Measurements from ENCODE around the gene RFXAP. TPM values are rescaled to one million over a fixed set of nuclear protein-coding genes. Genes with fewer than 3 reads are reported as not detected.

The RFXAP gene
- total and polyA plus RNA-seq, 2 donors (not counting 3 experiments of a cell fraction or from before 2014, with no cell fraction given), result 3.0 to 7.2 TPM

DNA sequence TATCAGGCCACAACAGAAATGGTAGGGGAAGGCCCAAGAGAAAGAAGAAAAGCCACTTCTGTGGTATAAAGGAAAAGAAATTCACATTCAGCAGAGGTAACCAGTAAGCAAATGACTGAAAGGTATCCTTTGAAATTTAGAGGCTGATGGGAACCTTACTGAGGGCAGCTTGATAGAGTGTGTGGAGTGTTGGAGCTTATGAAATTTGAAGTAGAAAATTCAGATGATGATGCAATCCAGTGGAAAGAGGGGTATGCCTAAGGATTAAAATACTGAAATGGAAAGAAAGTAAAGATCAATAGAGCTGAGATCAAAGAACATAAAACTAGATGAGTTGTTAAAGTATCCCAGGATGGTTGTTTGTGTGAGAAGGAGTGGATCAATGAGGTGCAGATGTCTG, 42.8 kb upstream of the RFXAP start:
- Histone ChIP-seq H3K4me2 (ENCODE audit: insufficient read depth, low read length) (no peak overlapping the region), H3K4me1 (ENCODE audit: control insufficient read depth, extremely low read depth, insufficient read depth, low read length) (no peaks in the 10 kb centered on the region), H4K20me1 (replicated peaks; ENCODE audit: control insufficient read depth, extremely low read depth, insufficient read depth, low read length) (no peaks in the 10 kb centered on the region), H3K79me2 (ENCODE audit: control insufficient read depth, insufficient read depth, low read length) (no peaks in the 10 kb centered on the region), H3K9me1 (replicated peaks; ENCODE audit: control insufficient read depth, extremely low read depth, insufficient read depth, low read length) (no peaks in the 10 kb centered on the region), H3K27ac (ENCODE audit: insufficient read depth, low read depth, low read length) (no peak overlapping the region), H3K36me3 (ENCODE audit: control insufficient read depth in 2 of 2, extremely low read depth in 1 of 2, insufficient read depth in 2 of 2, low read length in 2 of 2) (no peaks in the 10 kb centered on the region), H3K4me3 (replicated peaks in 1 of 3; ENCODE audit: insufficient read depth in 1 of 3, low read depth in 1 of 3, low read length in 3 of 3) (no peak overlapping the region), H3K9me3 (replicated peaks; ENCODE audit: control insufficient read depth, insufficient read depth, low read length) (no peaks in the 10 kb centered on the region), H3K27me3 (ENCODE audit: control insufficient read depth in 2 of 2, insufficient read depth in 2 of 2, low read length in 2 of 2) (peaks cover 2 to 16% of the 10 kb centered on the region in 2 experiments), H2AFZ (ENCODE audit: low read depth, low read length) (no peak overlapping the region), H3K9ac (replicated peaks; ENCODE audit: extremely low read depth, insufficient read depth, low read length) (no peak overlapping the region)
- BruUV-seq (replicated peaks), result no TSS peak
- CTCF ChIA-PET, result no interaction called here
- POLR2A ChIA-PET, result no interaction called here
- TF ChIP-seq MYC (IDR thresholded peaks at IDR 0.05; ENCODE audit: low read depth, low read length) (no peak), POLR2AphosphoS5 (IDR thresholded peaks at IDR 0.05; ENCODE audit: insufficient read depth, low read depth, low read length) (no peak), JUN (IDR thresholded peaks at IDR 0.05; ENCODE audit: borderline replicate concordance, insufficient read depth, insufficient read length, low read depth) (no peak), POLR2A (IDR thresholded peaks at IDR 0.05; ENCODE audit: low read depth, low read length) (no peak)
- FAIRE-seq (no peak), DNase-seq (ENCODE audit: low read depth, low spot score) (no peak)
- dilution Hi-C loops (cut with MboI; ENCODE audit: extremely low pct_ligation_motif_present, low sequenced_read_pairs), result no loop called here
- intact Hi-C loops (cut with micrococcal nuclease), result no loop called here

DNA sequence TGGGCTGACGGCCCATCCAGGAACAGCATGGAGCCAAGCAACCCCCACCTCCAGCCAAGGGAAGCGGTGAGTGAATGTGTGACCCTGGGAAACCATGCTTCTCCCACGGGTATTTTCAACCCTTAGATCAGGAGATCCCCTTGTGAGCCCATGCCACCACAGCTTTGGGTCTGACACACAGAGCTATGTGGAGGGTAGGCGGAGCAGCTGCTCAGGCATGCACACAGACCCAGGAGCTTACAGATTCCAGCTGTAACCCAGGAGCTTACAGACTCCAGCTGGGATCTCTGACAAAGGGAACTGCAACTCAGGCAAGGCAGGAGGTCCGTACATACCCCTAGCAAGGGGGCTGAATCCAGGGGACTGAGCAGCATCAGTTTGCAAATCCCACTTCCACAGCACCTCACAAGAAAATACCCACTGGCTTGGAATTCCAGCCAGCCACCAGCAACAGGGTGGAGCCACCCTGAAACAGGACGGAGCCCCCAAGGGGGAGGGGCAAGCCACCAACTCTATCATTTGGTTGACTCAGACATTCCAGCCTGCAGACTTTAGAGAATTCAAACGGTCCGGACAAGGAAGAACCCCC, 40.8 kb upstream of the RFXAP start:
- Histone ChIP-seq H3K4me2 (ENCODE audit: insufficient read depth, low read length) (no peak overlapping the region), H3K4me3 (replicated peaks in 1 of 3; ENCODE audit: insufficient read depth in 1 of 3, low read depth in 1 of 3, low read length in 3 of 3) (no peak overlapping the region), H2AFZ (ENCODE audit: low read depth, low read length) (no peak overlapping the region), H3K9me1 (replicated peaks; ENCODE audit: control insufficient read depth, extremely low read depth, insufficient read depth, low read length) (no peaks in the 10 kb centered on the region), H3K36me3 (ENCODE audit: control insufficient read depth in 2 of 2, extremely low read depth in 1 of 2, insufficient read depth in 2 of 2, low read length in 2 of 2) (no peaks in the 10 kb centered on the region), H3K27me3 (ENCODE audit: control insufficient read depth in 2 of 2, insufficient read depth in 2 of 2, low read length in 2 of 2) (peaks cover 2 to 13% of the 10 kb centered on the region in 2 experiments), H4K20me1 (replicated peaks; ENCODE audit: control insufficient read depth, extremely low read depth, insufficient read depth, low read length) (no peaks in the 10 kb centered on the region), H3K9ac (replicated peaks; ENCODE audit: extremely low read depth, insufficient read depth, low read length) (no peak overlapping the region), H3K4me1 (ENCODE audit: control insufficient read depth, extremely low read depth, insufficient read depth, low read length) (no peaks in the 10 kb centered on the region), H3K9me3 (replicated peaks; ENCODE audit: control insufficient read depth, insufficient read depth, low read length) (no peaks in the 10 kb centered on the region), H3K27ac (ENCODE audit: insufficient read depth, low read depth, low read length) (no peak overlapping the region), H3K79me2 (ENCODE audit: control insufficient read depth, insufficient read depth, low read length) (no peaks in the 10 kb centered on the region)
- dilution Hi-C loops (cut with MboI; ENCODE audit: extremely low pct_ligation_motif_present, low sequenced_read_pairs), result no loop called here
- POLR2A ChIA-PET, result no interaction called here
- intact Hi-C loops (cut with micrococcal nuclease), result no loop called here
- CTCF ChIA-PET, result no interaction called here
- no peak for FAIRE-seq
- TF ChIP-seq MYC (IDR thresholded peaks at IDR 0.05; ENCODE audit: low read depth, low read length), result no peak
- BruUV-seq (replicated peaks), result no TSS peak
- DNase-seq (ENCODE audit: low read depth, low spot score), result no peak
